GM19397 (cell line): ENCODE data around the gene LHB.
"Not testable (repeated sequence)": the region's sequence is repeated elsewhere in the genome, so short reads cannot be mapped to it uniquely, and the experiment has no call there.

Experiments used
- ATAC-seq: cut with Tn5 transposase; IDR thresholded peaks from one replicate; pipeline ENCODE4 v1.9.1; 2021; ENCODE audit warnings: mild to moderate bottlenecking, moderate library complexity; ENCODE audit not compliant: unreplicated experiment

The LHB gene

GRCh38 chr19:49038557-49039276, 21.8 kb upstream of the LHB start:
- ATAC-seq = not testable (repeated sequence)

GRCh38 chr19:49038111-49038510, 21.2 kb upstream of the LHB start:
- not testable (repeated sequence) for ATAC-seq

DNA sequence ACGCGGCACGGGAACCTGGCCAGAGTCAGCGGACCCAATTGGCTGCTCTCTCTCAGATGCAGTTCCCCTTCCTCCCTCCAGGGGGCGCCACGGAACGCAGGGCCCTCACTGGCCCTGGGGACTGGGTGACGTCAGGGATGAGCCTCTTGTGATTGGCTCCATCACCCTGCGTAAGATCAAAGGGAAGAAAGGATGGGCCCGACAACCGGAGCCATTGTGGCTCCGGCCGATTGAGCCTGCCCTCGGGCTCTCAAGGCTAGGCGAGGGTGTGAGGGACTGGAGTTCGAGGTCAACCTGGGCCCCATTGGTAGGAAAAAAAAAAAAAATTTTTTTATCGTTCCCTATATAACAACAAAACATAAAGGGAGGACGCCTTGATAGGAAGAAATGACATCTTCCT, 19.9 kb upstream of the LHB start, which contains the start of gene CGB1:
Gene CGB1 (minus strand): TSS at position 81 of the 400 bp plus-strand sequence. CDS start 184 bp downstream, outside the sequence.
- not testable (repeated sequence) for ATAC-seq

- not testable (repeated sequence) for ATAC-seq
These were observed 14.9 kb upstream of the LHB start, which contains the start of gene CGB2 for GRCh38 chr19:49031642-49032301. CGB2 (plus strand) TSS chr19:49031890; CDS start chr19:49032096, 206 bp downstream.

DNA sequence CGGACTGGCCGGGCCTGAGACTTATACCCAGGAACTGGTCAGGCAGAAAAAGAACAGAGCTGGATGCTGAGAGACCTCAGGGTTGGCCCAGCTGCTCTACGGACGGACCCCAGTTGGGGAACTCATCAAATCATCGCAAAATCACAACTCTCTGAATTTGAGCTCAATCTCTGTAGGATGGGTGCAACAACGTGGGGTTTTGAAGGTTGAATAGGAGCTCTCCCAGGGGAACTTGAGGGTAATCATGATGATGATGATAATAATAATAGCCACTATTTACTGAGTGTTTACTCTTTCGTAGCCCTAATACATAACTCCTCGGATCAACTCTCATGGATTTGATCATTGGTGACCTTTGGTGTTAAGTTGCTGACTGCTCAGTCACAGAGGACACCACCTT, 13.4 kb upstream of the LHB start:
- ATAC-seq = not testable (repeated sequence)

GRCh38 chr19:49029749-49030148, 12.9 kb upstream of the LHB start:
- not testable (repeated sequence) for ATAC-seq

DNA sequence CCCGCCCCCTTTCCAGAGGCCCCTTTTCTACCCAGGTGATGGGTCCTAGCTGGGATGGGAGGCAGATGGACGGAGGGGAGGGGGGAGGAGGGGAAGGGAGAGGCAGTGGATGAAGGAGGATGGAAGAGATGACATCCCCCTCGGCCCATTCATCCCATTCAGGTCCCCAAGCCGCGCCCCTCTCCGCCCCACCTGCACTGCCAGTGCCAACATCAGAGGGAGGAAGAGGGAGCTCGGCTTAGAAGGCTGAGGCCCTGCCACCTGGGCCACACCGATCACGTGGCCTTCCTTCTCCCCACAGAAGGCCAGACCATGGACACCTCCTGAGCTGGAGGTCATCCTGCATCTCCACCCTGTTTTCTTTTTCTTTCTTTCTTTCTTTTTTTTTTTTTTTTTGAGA, 11.8 kb upstream of the LHB start:
- ATAC-seq = not testable (repeated sequence)

DNA sequence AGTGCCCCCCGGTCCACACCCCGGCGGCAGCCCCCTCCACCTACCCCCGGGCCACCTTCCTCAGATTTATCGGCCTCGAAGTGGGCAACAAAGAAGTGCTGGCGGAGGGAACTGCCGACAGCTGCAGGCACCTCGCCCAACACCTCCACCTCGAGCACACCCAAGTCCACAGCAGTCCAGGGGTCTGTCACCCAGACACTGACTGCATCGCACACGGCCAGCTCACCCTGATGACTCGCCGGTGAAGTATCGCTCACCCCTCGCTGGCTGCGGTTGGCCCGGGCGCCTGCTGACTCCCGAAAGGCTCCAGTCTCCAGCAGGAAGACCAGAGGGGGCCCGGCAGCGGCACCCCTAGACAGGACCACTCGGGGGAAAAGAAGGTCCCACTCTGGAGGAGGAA, 8.7 kb upstream of the LHB start:
- ATAC-seq = not testable (repeated sequence)

DNA sequence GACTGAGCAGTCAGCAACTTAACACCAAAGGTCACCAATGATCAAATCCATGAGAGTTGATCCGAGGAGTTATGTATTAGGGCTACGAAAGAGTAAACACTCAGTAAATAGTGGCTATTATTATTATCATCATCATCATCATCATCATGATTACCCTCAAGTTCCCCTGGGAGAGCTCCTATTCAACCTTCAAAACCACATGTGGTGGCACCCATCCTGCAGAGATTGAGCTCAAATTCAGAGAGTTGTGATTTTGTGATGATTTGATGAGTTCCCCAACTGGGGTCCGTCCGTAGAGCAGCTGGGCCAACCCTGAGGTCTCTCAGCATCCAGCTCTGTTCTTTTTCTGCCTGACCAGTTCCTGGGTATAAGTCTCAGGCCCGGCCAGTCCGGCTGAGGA, 8.2 kb upstream of the LHB start:
- not testable (repeated sequence) for ATAC-seq

- ATAC-seq = not testable (repeated sequence)
These were observed 7.3 kb upstream of the LHB start, which contains the start of gene CGB3 for GRCh38 chr19:49024233-49024632. CGB3 (minus strand) TSS chr19:49024333; CDS start chr19:49023971, 362 bp downstream.

DNA sequence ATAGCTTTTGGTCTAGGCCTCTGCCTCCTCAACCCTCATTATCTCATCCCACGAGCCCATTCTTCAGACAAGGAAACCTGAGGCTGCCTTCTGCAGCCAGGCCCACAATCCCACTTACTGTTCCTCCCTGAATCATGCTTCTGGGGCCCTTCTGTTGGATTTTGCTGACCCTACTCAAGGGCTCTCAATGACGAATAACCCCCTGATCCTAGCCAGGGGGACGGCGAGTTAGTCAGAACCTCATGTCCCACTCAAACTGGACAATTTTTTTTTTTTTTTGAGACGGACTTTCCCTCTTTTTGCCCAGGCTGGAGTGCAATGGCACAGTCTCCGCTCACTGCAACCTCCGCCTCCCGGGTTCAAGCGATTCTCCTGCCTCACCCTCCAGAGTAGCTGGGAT, 5.2 kb upstream of the LHB start:
- ATAC-seq = no peak

DNA sequence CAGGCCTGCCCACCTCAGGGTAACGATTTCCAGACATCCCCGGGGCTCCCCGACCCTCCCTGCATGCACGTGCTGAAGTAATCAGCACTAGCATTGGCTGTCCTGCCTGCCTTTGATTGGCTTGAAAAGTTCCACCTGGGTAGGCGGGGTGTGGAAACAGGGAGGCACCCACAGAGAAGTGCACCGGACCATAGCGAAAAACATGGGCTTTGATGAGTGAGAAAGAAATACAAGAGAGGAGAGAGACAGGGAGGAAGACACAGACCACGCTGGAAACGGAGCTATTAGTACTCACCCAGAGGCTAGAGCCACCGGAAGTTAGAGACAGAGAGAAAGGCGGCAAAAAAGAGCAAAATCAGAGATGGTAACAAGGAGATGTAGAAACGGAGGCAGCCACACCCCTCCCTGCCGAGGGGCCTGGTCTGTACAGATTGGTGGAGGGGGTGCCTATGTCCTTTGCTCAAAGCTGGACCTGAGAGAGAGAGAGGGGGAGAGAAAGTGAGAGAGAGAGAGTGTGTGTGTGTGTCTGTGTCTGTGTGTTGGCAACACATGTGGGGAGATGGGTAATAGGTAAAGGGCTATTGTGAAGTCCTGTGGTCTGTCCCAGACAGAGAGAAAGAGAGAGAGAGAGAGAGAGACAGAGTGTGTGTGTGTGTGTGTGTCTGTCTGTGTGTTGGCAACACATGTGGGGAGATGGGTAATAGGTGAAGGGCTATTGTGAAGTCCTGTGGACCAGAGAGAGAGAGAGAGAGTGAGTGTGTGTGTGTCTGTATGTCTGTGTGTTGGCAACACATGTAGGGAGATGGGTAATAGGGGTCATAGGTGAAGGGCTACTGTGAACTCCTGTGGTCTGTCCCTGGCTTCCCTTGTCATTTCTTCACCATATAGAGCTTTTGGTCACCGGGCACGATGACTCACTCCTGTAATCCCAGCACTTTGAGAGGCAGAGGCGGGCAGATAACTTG, 4.3 kb upstream of the LHB start:
- ATAC-seq = no peak

- ATAC-seq = no peak
These were observed 3.5 kb upstream of the LHB start for GRCh38 chr19:49020342-49020741.

DNA sequence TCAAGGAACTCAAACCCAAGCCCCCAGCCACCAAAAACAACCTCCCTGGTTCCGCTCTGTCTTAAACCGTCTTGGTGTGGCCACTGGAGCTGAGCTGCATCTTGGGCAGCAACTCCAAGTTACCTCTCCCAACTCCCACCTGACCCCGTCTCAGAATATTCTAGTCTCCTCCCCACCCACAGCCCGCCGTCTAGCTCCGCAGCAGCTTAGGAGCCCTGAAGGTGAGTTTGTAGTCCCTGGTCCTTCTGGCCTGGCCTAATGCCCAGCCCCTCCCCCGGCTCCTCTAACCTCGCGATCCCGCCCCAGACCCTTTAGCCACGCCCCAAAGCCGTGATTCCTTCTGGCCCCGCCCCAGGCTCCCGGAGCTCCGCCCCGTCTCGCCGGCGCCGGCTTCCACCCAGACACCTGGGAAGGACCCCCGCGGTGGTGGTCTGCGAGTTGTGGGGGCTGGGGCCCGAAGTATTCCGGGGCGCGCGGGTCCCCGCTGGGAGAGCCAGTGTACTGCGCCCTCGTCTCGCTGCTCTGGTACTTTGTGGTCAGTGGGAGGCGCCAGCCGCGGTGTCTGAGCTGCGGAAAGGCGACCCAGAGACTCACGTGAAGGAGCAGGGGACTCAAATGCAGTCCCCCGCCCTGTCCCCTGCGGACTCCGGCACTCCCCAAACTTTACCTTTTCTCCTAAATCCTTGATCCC, 2.5 kb upstream of the LHB start:
- no peak for ATAC-seq

- ATAC-seq = not testable (repeated sequence)
These were observed 1.7 kb upstream of the LHB start for GRCh38 chr19:49018388-49019241.

GRCh38 chr19:49017666-49018351, 918 bp upstream of the LHB start:
- no peak for ATAC-seq

DNA sequence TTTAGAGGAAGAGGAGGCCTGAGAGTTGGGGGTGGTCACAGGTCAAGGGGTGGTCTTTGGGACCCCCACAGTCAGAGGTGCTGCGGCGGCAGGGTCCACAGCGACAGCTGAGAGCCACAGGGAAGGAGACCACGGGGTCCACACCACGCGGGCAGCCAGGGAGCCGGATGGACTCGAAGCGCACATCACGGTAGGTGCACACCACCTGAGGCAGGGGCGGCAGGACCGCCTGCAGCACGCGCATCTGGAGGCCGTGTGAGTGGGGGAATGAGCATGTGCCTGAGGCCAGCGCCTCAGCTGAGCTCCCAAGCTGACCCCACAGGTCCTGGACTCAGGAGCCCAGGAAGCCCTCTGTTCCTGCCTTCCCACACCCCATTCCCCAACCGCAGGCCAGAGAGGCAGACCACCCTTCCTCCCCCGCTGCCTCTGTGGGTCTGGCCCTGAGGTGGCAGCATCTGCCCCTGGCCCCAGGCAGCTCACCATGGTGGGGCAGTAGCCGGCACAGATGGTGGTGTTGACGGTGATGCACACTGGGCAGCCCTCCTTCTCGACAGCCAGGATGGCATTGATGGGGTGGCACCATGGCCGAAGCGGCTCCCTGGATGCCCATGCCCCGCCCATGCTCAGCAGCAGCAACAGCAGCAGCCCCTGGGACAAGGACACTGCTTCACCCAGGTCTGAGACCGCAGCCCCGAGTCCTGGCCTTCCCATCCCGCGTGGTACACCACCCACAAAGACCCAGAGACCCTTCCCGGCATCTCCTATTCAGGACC, 638 bp downstream of the LHB start:
- ATAC-seq = no peak

DNA sequence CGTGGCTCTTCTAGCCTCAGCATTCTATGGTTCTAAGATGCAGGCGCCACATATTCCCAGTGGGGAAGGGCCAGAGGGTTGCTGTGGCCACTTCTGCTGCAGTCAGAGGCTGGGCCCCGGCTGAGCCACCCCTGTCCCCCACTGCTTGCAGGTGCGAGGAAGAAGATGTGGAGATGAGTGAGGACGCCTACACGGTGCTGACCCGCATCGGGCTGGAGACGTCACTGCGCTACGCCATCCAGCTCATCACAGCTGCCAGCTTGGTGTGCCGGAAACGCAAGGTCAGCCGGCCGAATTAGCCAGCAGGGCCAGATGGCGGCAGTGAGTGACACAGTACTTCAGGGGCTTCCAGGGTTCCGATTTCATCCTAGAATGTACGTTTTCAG, 2.0 kb downstream of the LHB start:
- ATAC-seq = no peak
